Skeletal muscle satellite cell (primary cell): Measurements from ENCODE around the gene SCYL3.
"Not testable (repeated sequence)": the region's sequence is repeated elsewhere in the genome, so short reads cannot be mapped to it uniquely, and the experiment has no call there.

Source experiments
- H3K27me3 ChIP-seq: 2 replicates; pipeline ENCODE4 v1.7.0; 2013; ENCODE audit warnings: low read length; ENCODE audit not compliant: control insufficient read depth, insufficient read depth
- H3K36me3 ChIP-seq: 2 replicates; pipeline ENCODE4 v1.7.0; 2013; ENCODE audit warnings: mild to moderate bottlenecking, control low read depth, low read length; ENCODE audit not compliant: insufficient read depth
- H3K4me1 ChIP-seq: 2 replicates; pipeline ENCODE4 v1.7.0; 2013; ENCODE audit warnings: low read length; ENCODE audit not compliant: control insufficient read depth, insufficient read depth
- H3K4me2 ChIP-seq: 2 replicates; pipeline ENCODE4 v1.7.0; 2013; ENCODE audit warnings: mild to moderate bottlenecking, low read length
- H3K4me3 ChIP-seq: 2 replicates; pipeline ENCODE4 v1.7.0; 2013; ENCODE audit warnings: low read length
- H3K9ac ChIP-seq: 2 replicates; pipeline ENCODE4 v1.7.0; 2013; ENCODE audit warnings: mild to moderate bottlenecking, low read depth, low read length, moderate library complexity
- H3K9me3 ChIP-seq: replicated peaks from 2 replicates; pipeline ENCODE4 v1.7.0; 2013; ENCODE audit warnings: mild to moderate bottlenecking, control low read depth, low read length

Gene SCYL3

GRCh38 chr1:169879034-169879840 is 14.5 kb downstream of the SCYL3 start:
- H3K36me3 ChIP-seq = peaks cover 18% of the 10 kb centered on the region
- no peak overlapping the region for H3K4me3 ChIP-seq
- H3K27me3 ChIP-seq = no peaks in the 10 kb centered on the region
- H3K4me2 ChIP-seq = no peak overlapping the region
- no peak overlapping the region for H3K9ac ChIP-seq
- H3K4me1 ChIP-seq = peaks cover 12% of the 10 kb centered on the region
- no peaks in the 10 kb centered on the region for H3K9me3 ChIP-seq

DNA sequence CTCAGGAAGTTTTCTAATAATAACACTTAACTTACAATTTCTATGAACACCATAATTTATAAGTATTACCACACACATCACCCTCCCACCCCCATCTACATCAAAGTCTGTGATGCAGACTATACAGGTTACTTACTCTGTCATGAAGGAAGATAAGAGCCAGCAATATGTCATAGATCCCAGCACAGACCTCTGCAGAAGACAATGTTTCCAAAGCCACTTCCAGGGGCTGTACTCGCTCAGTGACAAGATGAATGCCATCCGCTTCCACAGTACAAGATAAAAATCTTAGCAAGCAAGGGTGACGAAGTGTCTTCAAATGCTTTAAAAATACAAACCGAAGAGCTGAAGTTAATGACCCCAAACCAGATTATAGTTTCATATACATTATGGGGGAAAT is 15.2 kb downstream of the SCYL3 start:
- no peak overlapping the region for H3K4me2 ChIP-seq
- H3K27me3 ChIP-seq = no peaks in the 10 kb centered on the region
- no peak overlapping the region for H3K4me3 ChIP-seq
- H3K36me3 ChIP-seq = peaks cover 25% of the 10 kb centered on the region
- no peak overlapping the region for H3K9ac ChIP-seq
- H3K9me3 ChIP-seq = no peaks in the 10 kb centered on the region
- H3K4me1 ChIP-seq = peaks cover 18% of the 10 kb centered on the region

DNA sequence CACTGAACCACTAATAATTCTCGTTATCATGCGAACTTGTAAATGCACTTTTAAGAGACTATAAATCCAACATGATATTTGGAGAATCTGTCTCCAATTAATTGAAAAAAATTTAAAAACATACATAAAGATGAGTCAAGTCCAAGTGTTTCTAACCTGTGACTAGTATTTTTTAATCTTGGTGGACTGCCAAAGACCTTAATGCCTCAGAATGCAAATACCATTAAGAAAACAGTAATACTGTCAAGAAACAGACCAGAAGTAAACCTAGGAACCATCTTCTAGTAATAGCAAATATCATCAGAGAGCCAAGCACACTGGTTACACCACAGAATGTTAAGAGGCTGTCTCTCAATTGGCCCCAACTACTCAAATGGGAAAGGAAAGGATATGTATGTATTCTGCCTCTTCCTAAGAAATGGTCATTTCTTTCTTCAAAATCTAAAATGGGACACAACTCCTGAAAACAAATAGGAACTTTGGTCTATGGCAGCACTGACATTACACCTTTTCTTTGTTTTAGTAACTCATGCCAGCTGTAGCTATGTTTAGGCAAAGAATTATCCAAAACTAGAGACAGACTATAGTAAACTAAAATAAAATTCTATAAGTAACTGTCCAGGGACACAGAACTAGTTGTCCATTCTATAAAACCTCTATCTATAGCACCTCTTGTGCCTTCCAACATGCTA is 15.8 kb downstream of the SCYL3 start:
- Histone ChIP-seq H3K4me3 (no peak overlapping the region), H3K36me3 (peaks cover 30% of the 10 kb centered on the region), H3K4me1 (peaks cover 22% of the 10 kb centered on the region), H3K9me3 (no peaks in the 10 kb centered on the region), H3K9ac (no peak overlapping the region), H3K4me2 (no peak overlapping the region), H3K27me3 (no peaks in the 10 kb centered on the region)

- Histone ChIP-seq H3K4me2 (no peak overlapping the region), H3K4me3 (no peak overlapping the region), H3K9ac (no peak overlapping the region)
Observed at GRCh38 chr1:169874229-169874628, 19.5 kb downstream of the SCYL3 start.

DNA sequence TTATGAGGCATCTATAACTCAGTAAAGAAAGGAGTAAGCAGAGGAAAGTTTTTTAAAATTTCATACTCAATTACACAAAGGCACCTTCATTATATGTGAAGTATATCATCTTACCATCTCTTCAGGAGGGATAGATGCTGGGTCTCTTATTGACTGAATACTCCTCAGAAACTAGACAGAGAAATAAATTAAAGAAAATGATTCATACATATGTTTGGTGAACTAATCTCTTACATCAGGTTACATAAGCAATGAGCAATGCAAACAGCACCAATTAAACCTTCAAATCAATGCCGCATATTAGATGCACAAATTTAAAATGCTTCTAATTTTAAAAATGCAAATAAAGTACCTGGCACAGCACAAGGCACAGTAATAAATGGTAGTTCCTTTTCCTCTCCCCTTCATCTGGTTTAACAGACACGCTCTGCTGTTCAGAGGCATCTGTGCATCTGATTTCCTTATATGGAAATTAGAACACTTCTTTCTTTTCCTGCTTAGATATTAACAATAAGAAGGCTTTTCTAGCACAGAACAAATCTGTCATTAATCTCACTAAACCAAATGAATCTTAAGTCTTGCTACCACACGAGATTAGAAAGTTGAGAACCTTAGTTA is 20.0 kb downstream of the SCYL3 start:
- Histone ChIP-seq H3K4me3 (no peak overlapping the region), H3K9me3 (no peaks in the 10 kb centered on the region), H3K4me1 (peaks cover 22% of the 10 kb centered on the region), H3K27me3 (no peaks in the 10 kb centered on the region), H3K36me3 (peaks cover 69% of the 10 kb centered on the region), H3K9ac (no peak overlapping the region), H3K4me2 (no peak overlapping the region)

More at GRCh38 chr1:169874229-169874628, 19.5 kb downstream of the SCYL3 start:
- Histone ChIP-seq H3K4me1 (peaks cover 22% of the 10 kb centered on the region), H3K36me3 (peaks cover 64% of the 10 kb centered on the region), H3K9me3 (no peaks in the 10 kb centered on the region), H3K27me3 (no peaks in the 10 kb centered on the region)

DNA sequence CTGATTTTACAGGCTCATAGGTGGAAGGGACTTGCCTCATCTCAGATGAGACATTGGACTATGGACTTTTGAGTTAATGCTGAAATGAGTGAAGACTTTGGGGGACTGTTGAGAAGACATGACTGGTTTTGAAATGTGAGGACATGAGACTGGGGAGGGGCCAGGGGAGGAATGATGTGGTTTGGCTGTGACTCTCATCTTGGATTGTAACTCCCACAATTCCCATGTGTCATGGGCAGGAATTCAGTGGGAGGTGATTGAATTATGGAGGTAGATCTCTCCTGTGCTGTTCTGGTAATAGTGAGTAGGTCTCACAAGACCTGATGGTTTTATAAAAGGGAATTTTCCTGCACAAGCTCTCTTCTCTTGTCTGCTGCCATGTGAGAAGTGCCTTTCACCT is 20.8 kb downstream of the SCYL3 start:
- Histone ChIP-seq H3K9ac (no peak overlapping the region), H3K9me3 (no peaks in the 10 kb centered on the region), H3K4me3 (no peak overlapping the region), H3K4me1 (peaks cover 17% of the 10 kb centered on the region), H3K4me2 (no peak overlapping the region), H3K27me3 (no peaks in the 10 kb centered on the region), H3K36me3 (peaks cover 66% of the 10 kb centered on the region)

DNA sequence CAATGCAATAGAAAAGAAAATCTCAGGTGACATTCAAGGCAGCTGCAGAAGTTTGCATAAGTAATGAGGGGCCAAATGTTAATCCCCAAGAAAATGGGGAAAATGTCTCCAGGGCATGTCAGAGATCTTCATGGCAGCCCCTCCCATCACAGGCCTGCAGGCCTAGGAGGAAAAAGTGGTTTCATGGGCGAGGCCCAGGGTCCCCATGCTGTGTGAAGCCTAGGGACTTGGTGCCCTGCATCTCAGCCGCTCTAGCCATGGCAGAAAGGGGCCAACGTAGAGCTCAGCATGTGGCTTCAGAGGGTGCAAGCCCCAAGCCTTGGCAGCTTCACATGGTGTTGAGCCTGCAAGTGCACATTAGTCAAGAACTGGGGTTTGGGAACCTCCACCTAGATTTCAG is 21.7 kb downstream of the SCYL3 start:
- Histone ChIP-seq H3K36me3 (peaks cover 69% of the 10 kb centered on the region), H3K4me1 (peaks cover 18% of the 10 kb centered on the region)
- not testable (repeated sequence) for H3K4me2 ChIP-seq, H3K9ac ChIP-seq, H3K9me3 ChIP-seq, H3K4me3 ChIP-seq, H3K27me3 ChIP-seq

- Histone ChIP-seq H3K9me3 (no peaks in the 10 kb centered on the region), H3K4me3 (no peak overlapping the region), H3K36me3 (peaks cover 78% of the 10 kb centered on the region), H3K9ac (no peak overlapping the region), H3K4me2 (no peak overlapping the region), H3K4me1 (peaks cover 20% of the 10 kb centered on the region), H3K27me3 (no peaks in the 10 kb centered on the region)
Observed at GRCh38 chr1:169869426-169869825, 24.3 kb downstream of the SCYL3 start.

DNA sequence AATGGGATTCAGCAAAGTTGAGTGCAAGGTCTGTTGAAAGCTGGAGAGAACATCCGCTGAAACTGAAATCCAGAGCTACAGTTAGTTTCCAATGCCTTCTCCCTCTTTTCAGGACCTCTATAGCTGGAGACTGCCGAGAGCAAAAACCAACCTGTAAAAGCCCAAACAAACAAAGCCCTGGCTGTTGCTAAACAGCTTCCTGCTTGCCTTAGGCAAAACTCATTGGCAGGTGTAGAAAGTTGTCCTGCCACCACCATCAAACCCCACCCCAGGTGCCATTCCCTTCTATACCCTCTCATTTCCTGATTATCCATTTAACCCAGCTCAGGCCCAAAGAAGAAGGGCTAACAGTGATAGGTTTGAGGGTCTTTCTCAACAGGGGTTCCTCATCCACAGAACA is 24.7 kb downstream of the SCYL3 start:
- H3K4me3 ChIP-seq = no peak overlapping the region
- H3K36me3 ChIP-seq = peaks cover 78% of the 10 kb centered on the region

DNA sequence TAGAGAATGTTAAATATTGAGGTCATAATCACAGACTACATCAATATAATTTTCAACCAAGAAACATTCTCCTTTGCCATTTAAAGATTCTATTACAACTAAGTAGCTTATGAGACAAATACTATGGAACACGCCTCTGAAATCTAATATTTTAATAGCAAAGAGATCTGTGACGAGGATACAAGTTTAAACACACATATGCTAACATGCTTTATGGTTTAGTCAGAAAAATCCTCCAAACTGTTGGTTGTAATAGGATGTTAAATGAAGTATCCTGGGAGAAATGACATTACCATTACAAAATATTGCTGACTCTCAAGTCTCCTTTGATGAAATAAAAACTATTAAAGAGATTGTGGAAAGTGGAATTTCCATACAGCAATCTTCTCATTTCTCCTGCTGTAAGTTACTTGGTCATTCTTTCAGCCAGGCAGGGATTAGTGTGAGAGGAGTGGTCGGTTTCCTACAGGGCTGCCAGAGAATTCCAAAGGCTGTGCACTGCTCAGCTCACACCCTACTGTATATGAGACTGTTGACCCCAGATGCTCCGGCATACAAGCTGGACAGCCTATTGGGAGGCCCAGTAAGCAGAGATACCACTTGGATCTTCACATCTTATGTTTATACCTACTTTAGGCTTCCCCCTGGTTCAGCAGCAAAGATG is 26.6 kb downstream of the SCYL3 start:
- H3K36me3 ChIP-seq = peaks cover 76% of the 10 kb centered on the region

More for the DNA sequence above, 24.7 kb downstream of the SCYL3 start:
- peaks cover 15% of the 10 kb centered on the region for H3K4me1 ChIP-seq
- no peak overlapping the region for H3K4me2 ChIP-seq
- no peak overlapping the region for H3K9ac ChIP-seq
- H3K9me3 ChIP-seq = no peaks in the 10 kb centered on the region
- H3K27me3 ChIP-seq = no peaks in the 10 kb centered on the region

DNA sequence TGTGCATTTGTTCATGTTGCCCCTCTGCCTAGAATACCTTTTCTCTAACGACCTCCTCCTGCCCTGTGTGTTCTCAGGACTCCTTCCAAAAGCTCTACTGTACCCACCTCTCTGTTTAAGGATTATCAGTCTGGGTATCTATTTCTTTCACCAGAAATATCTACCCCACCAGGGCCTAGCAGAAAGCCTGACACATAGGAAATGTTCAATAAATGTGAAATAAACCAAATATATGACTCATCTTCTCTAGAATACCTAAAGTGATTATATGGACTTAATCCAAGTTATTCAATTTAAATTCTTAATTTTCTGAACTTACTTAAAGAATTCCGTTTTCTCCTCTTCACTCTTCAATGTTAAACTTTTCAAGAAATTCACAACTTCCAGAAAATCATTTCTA is 27.1 kb downstream of the SCYL3 start:
- H3K4me3 ChIP-seq = no peak overlapping the region
- no peaks in the 10 kb centered on the region for H3K27me3 ChIP-seq
- peaks cover 76% of the 10 kb centered on the region for H3K36me3 ChIP-seq
- no peak overlapping the region for H3K4me2 ChIP-seq
- no peaks in the 10 kb centered on the region for H3K9me3 ChIP-seq
- no peak overlapping the region for H3K9ac ChIP-seq
- H3K4me1 ChIP-seq = peaks cover 9% of the 10 kb centered on the region

More for the DNA sequence above, 26.6 kb downstream of the SCYL3 start:
- H3K4me1 ChIP-seq = peaks cover 9% of the 10 kb centered on the region
- no peak overlapping the region for H3K9ac ChIP-seq
- no peaks in the 10 kb centered on the region for H3K27me3 ChIP-seq
- H3K4me3 ChIP-seq = no peak overlapping the region
- no peaks in the 10 kb centered on the region for H3K9me3 ChIP-seq
- H3K4me2 ChIP-seq = no peak overlapping the region
